Measurements from ENCODE around the gene ENTPD2.
"Not testable (repeated sequence)": the region's sequence is repeated elsewhere in the genome, so short reads cannot be mapped to it uniquely, and the experiment has no call there.

ENTPD2 gene

GRCh38 chr9:137014166-137014565 lies 39.7 kb downstream of the ENTPD2 start:
- no peak for DNase-seq

DNA sequence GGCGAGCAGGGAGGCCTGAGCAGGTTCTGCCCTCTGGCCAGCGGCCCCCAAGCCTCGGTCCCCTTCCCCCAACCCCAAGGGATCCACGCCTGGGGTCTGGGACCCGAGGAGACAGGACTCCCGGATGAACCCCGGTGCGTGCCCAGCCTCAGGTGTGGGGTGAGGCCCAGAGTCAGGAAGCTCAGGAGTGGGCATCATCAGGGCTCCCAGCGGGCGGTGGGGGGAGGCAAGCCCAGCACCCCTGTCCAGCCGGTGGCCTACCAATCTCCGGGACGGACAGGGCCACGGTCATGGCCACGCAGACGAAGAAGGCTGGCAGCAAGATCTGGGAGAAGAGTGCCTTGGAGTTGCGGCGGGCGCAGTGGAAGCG lies 40.3 kb downstream of the ENTPD2 start:
- no peak for DNase-seq

- no peak for DNase-seq
Observed at GRCh38 chr9:137012694-137013570, 40.9 kb downstream of the ENTPD2 start.

DNA sequence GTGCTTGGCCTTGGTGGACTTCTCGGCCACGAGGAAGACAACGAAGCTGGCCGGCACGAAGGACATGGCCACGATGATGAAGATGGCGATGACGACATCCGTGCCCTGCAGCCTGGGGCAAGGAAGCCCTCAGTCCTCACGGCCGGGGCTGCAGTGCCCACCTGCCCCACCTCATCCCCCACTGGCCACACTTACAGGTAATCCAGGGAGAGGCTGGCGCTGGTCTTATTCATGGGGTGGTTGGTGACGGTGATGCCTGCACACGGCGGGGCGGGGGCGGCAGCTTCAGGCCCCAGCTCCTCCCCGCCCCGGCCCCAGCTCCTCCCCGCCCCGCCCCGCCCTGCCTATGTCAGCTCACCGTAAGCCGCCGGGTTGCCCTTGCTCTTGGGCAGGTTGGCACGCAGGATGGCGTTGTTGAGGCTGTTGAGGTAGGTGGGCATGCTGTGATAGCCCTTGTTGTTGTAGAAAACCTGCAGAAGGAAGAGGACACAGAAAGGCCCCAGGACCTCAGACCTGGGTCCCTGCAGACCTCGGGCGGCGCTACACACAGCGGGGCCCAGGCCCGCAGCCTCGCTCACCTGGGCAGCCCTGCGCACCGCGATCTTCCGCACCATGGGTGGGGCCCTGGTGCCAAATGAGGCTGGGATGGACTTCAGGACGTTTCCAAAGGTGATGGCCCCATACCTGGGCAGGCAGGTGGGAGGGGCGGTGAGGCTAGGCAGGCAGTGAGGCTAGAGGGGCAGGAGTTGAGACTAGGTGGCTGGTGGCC lies 41.8 kb downstream of the ENTPD2 start:
- no peak for DNase-seq

DNA sequence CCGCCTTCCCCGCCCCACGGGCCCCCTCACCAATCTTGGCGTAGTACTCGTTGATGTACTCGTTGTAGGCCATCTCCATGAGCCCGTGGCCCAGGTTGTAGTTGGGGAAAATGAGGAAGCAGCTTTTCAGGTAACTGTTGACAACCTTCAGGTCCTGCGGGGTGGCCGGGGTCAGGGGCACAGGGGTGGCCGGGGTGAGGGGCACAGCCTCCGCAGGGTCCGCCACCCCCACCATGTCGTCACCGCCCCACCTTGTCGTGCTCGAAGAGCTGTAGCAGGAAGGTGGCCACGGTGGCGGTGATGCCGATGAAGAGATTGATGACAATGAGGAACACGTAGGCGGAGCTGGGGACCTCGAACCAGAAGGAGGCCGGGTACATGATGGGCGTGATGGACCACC lies 42.7 kb downstream of the ENTPD2 start:
- no peak for DNase-seq

GRCh38 chr9:137009938-137010732 lies 43.7 kb downstream of the ENTPD2 start:
- no peak for DNase-seq

GRCh38 chr9:137009217-137009616 lies 44.6 kb downstream of the ENTPD2 start:
- no peak for DNase-seq

GRCh38 chr9:137008312-137008711 lies 45.5 kb downstream of the ENTPD2 start:
- DNase-seq, result no peak

- no peak for DNase-seq
Observed at GRCh38 chr9:137007816-137008270, 46.0 kb downstream of the ENTPD2 start.

DNA sequence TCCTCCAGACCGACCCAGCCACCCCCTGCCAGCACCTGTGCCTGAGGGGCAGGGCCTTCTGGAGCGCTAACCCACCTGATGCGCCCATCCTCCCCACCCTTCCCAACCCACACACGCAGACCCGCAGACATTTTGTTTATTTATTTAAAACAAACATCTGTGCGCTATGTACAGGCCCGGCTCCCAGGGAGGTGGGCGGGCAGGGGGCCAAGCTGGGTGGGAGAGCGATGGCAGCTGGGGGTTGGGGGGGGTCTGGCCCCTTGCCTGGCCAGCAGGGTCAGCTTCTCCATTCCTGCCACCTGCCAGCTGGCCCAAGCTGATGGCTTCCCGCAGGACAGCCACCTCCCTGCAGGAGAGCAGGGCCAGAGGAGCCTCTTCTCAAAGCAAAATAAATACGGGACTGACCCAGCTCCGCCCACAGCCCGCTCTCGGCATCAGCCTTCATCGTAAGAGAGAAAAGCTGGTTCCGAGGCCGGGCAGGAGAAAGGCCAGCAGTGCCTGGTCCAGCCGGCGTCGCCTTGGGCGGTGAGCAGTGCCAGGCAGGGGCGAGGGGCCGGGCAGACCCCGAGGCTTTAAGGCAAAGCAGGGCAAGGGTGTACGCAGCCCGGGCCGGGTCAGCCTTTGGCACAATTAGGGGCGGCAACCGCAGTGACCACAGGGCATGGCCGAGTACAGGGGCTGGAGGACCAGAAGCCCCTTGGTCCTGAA lies 46.6 kb downstream of the ENTPD2 start:
- DNase-seq, result no peak

GRCh38 chr9:137006116-137007003 lies 47.5 kb downstream of the ENTPD2 start:
- no peak for DNase-seq

GRCh38 chr9:137004285-137004684 lies 49.6 kb downstream of the ENTPD2 start:
- not testable (repeated sequence) for DNase-seq

- no peak for DNase-seq
Observed at GRCh38 chr9:137002646-137003041, 51.2 kb downstream of the ENTPD2 start.

GRCh38 chr9:137001857-137002645 lies 51.8 kb downstream of the ENTPD2 start:
- DNase-seq, result no peak

DNA sequence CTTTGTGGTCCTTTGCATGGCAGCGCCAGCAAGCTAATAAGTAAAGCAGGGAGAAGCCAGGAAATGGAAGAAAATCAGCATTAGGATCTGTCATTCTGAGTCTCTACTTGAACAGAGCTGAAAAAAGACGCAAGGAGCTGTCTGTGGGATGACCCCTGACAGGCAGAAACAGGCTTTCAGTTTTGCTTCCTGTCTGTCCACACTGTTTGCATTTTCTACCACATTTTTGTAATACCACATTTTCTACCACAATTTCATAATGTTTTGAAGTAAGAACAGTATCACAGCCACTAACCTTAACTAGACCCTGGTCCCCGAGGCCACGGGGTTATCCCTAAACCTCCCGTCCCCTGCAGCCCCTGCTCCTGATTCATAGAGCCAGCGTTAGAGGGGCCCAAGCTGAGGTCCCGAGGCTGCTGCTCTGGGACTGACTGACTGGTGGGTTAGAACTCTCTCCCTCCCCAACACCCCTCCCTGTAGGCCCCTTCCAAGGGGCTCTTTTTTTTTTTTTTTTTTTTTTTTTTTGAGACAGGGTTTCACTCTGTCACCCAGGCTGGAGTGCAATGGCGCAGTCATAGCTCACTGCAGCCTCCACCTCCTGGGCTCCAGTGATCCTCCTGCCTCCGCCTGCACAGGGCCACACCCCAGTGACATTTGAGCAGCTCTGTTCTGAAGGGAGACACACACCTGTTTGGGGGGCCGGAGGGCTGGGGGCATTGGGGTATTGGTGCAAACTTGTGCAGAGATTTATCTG lies 53.5 kb downstream of the ENTPD2 start:
- peak; percentile 70 to 77 (median 74) for DNase-seq
